ENCODE results near the gene CHL1. TPM values are rescaled to one million over a fixed set of nuclear protein-coding genes. Genes with fewer than 3 reads are reported as not detected.

CHL1 gene
- total RNA-seq, 2 experiments from 2014 or later = not detected

GRCh38 chr3:297585-297984, 101.0 kb downstream of the CHL1 start:
- intact Hi-C loops (cut with micrococcal nuclease) = no loop called here
- no peak overlapping the region for H3K27ac Mint-ChIP-seq
- H3K9me3 Mint-ChIP-seq = peaks cover 2% of the 10 kb centered on the region
- H3K36me3 Mint-ChIP-seq = no peaks in the 10 kb centered on the region
- no peak overlapping the region for H3K4me3 Mint-ChIP-seq
- CTCF ChIA-PET = no interaction called here
- H3K4me1 Mint-ChIP-seq (ENCODE audit: low read depth) = no peaks in the 10 kb centered on the region
- POLR2A ChIA-PET = no interaction called here
- H3K27me3 Mint-ChIP-seq = no peaks in the 10 kb centered on the region
- no peak for DNase-seq

GRCh38 chr3:299590-300301, 103.2 kb downstream of the CHL1 start:
- no peaks in the 10 kb centered on the region for H3K27me3 Mint-ChIP-seq
- ChIA-PET CTCF (no interaction called here), POLR2A (no interaction called here)
- intact Hi-C loops (cut with micrococcal nuclease) = no loop called here
- H3K4me1 Mint-ChIP-seq (ENCODE audit: low read depth) = no peaks in the 10 kb centered on the region
- H3K36me3 Mint-ChIP-seq = no peaks in the 10 kb centered on the region
- no peak for DNase-seq
- H3K27ac Mint-ChIP-seq = no peak overlapping the region
- no peaks in the 10 kb centered on the region for H3K9me3 Mint-ChIP-seq
- H3K4me3 Mint-ChIP-seq = no peak overlapping the region

- H3K27me3 Mint-ChIP-seq = peaks cover 2% of the 10 kb centered on the region
- H3K4me1 Mint-ChIP-seq (ENCODE audit: low read depth) = no peaks in the 10 kb centered on the region
- H3K9me3 Mint-ChIP-seq = no peaks in the 10 kb centered on the region
- no peak overlapping the region for H3K27ac Mint-ChIP-seq
- ChIA-PET POLR2A (no interaction called here), CTCF (no interaction called here)
- no peaks in the 10 kb centered on the region for H3K36me3 Mint-ChIP-seq
- intact Hi-C loops (cut with micrococcal nuclease) = no loop called here
- H3K4me3 Mint-ChIP-seq = no peak overlapping the region
- DNase-seq = no peak
Measured at GRCh38 chr3:307182-307581, 110.6 kb downstream of the CHL1 start.

GRCh38 chr3:308597-309321, 112.2 kb downstream of the CHL1 start:
- no peaks in the 10 kb centered on the region for H3K4me1 Mint-ChIP-seq (ENCODE audit: low read depth)
- POLR2A ChIA-PET = no interaction called here
- CTCF ChIA-PET = no interaction called here
- no peak overlapping the region for H3K27ac Mint-ChIP-seq
- DNase-seq = no peak
- peaks cover 2% of the 10 kb centered on the region for H3K27me3 Mint-ChIP-seq
- H3K36me3 Mint-ChIP-seq = no peaks in the 10 kb centered on the region
- intact Hi-C loops (cut with micrococcal nuclease) = no loop called here
- no peaks in the 10 kb centered on the region for H3K9me3 Mint-ChIP-seq
- H3K4me3 Mint-ChIP-seq = no peak overlapping the region

GRCh38 chr3:312160-312733, 115.7 kb downstream of the CHL1 start:
- intact Hi-C loops (cut with micrococcal nuclease) = no loop called here
- Mint-ChIP-seq H3K4me1 (ENCODE audit: low read depth) (no peaks in the 10 kb centered on the region), H3K9me3 (no peaks in the 10 kb centered on the region), H3K4me3 (no peak overlapping the region), H3K36me3 (no peaks in the 10 kb centered on the region), H3K27me3 (peaks cover 2% of the 10 kb centered on the region), H3K27ac (no peak overlapping the region)
- POLR2A ChIA-PET = no interaction called here
- CTCF ChIA-PET = no interaction called here
- DNase-seq = no peak

- intact Hi-C loops (cut with micrococcal nuclease) = no loop called here
- Mint-ChIP-seq H3K4me1 (ENCODE audit: low read depth) (no peaks in the 10 kb centered on the region), H3K27ac (no peak overlapping the region), H3K36me3 (no peaks in the 10 kb centered on the region), H3K9me3 (no peaks in the 10 kb centered on the region), H3K27me3 (peaks cover 2% of the 10 kb centered on the region), H3K4me3 (no peak overlapping the region)
- ChIA-PET CTCF (no interaction called here), POLR2A (no interaction called here)
- DNase-seq = no peak
Measured at GRCh38 chr3:312911-313310, 116.3 kb downstream of the CHL1 start.

GRCh38 chr3:317012-317411, 120.4 kb downstream of the CHL1 start:
- ChIA-PET POLR2A (no interaction called here), CTCF (no interaction called here)
- no peak for DNase-seq
- no peak overlapping the region for H3K4me3 Mint-ChIP-seq
- H3K4me1 Mint-ChIP-seq (ENCODE audit: low read depth) = no peaks in the 10 kb centered on the region
- intact Hi-C loops (cut with micrococcal nuclease) = no loop called here
- H3K27me3 Mint-ChIP-seq = no peaks in the 10 kb centered on the region
- H3K27ac Mint-ChIP-seq = no peak overlapping the region
- no peaks in the 10 kb centered on the region for H3K9me3 Mint-ChIP-seq
- no peaks in the 10 kb centered on the region for H3K36me3 Mint-ChIP-seq

GRCh38 chr3:318903-319302, 122.3 kb downstream of the CHL1 start:
- intact Hi-C loops (cut with micrococcal nuclease) = no loop called here
- no peaks in the 10 kb centered on the region for H3K27me3 Mint-ChIP-seq
- H3K4me1 Mint-ChIP-seq (ENCODE audit: low read depth) = no peaks in the 10 kb centered on the region
- CTCF ChIA-PET = no interaction called here
- H3K4me3 Mint-ChIP-seq = no peak overlapping the region
- DNase-seq = no peak
- no peaks in the 10 kb centered on the region for H3K9me3 Mint-ChIP-seq
- no peak overlapping the region for H3K27ac Mint-ChIP-seq
- no peaks in the 10 kb centered on the region for H3K36me3 Mint-ChIP-seq
- POLR2A ChIA-PET = no interaction called here

- H3K27ac Mint-ChIP-seq = no peak overlapping the region
- H3K9me3 Mint-ChIP-seq = no peaks in the 10 kb centered on the region
- no peaks in the 10 kb centered on the region for H3K36me3 Mint-ChIP-seq
- no peak overlapping the region for H3K4me3 Mint-ChIP-seq
- H3K27me3 Mint-ChIP-seq = no peaks in the 10 kb centered on the region
- CTCF ChIA-PET = no interaction called here
- no peak for DNase-seq
- intact Hi-C loops (cut with micrococcal nuclease) = no loop called here
- H3K4me1 Mint-ChIP-seq (ENCODE audit: low read depth) = no peaks in the 10 kb centered on the region
- POLR2A ChIA-PET = no interaction called here
Measured at GRCh38 chr3:324423-324822, 127.9 kb downstream of the CHL1 start.

- Mint-ChIP-seq H3K4me3 (no peak overlapping the region), H3K36me3 (no peaks in the 10 kb centered on the region), H3K4me1 (ENCODE audit: low read depth) (no peaks in the 10 kb centered on the region), H3K9me3 (no peaks in the 10 kb centered on the region), H3K27ac (no peak overlapping the region), H3K27me3 (no peaks in the 10 kb centered on the region)
- DNase-seq = no peak
- intact Hi-C loops (cut with micrococcal nuclease) = no loop called here
- ChIA-PET CTCF (no interaction called here), POLR2A (no interaction called here)
Measured at GRCh38 chr3:325495-325894, 128.9 kb downstream of the CHL1 start.

GRCh38 chr3:330494-331115, 134.0 kb downstream of the CHL1 start:
- Mint-ChIP-seq H3K27me3 (no peaks in the 10 kb centered on the region), H3K36me3 (no peaks in the 10 kb centered on the region), H3K4me1 (ENCODE audit: low read depth) (no peaks in the 10 kb centered on the region), H3K4me3 (no peak overlapping the region), H3K9me3 (no peaks in the 10 kb centered on the region), H3K27ac (no peak overlapping the region)
- ChIA-PET CTCF (no interaction called here), POLR2A (no interaction called here)
- intact Hi-C loops (cut with micrococcal nuclease) = no loop called here
- DNase-seq = no peak

- H3K4me3 Mint-ChIP-seq = no peak overlapping the region
- ChIA-PET CTCF (no interaction called here), POLR2A (no interaction called here)
- no peaks in the 10 kb centered on the region for H3K27me3 Mint-ChIP-seq
- H3K27ac Mint-ChIP-seq = no peak overlapping the region
- no peaks in the 10 kb centered on the region for H3K9me3 Mint-ChIP-seq
- intact Hi-C loops (cut with micrococcal nuclease) = no loop called here
- no peaks in the 10 kb centered on the region for H3K4me1 Mint-ChIP-seq (ENCODE audit: low read depth)
- H3K36me3 Mint-ChIP-seq = no peaks in the 10 kb centered on the region
- DNase-seq = no peak
Measured at GRCh38 chr3:331881-332280, 135.3 kb downstream of the CHL1 start.

- Mint-ChIP-seq H3K27me3 (no peaks in the 10 kb centered on the region), H3K36me3 (no peaks in the 10 kb centered on the region), H3K9me3 (no peaks in the 10 kb centered on the region), H3K4me3 (no peak overlapping the region), H3K4me1 (ENCODE audit: low read depth) (no peaks in the 10 kb centered on the region), H3K27ac (no peak overlapping the region)
- intact Hi-C loops (cut with micrococcal nuclease) = no loop called here
- no peak for DNase-seq
- CTCF ChIA-PET = no interaction called here
- POLR2A ChIA-PET = no interaction called here
Measured at GRCh38 chr3:332701-333100, 136.1 kb downstream of the CHL1 start.

Data from activated CD4-positive, alpha-beta memory T cell treated with anti-CD3 and anti-CD28 coated beads for 36 hours (primary cell).